Effector CD8-positive, alpha-beta T cell (primary cell): ENCODE data around the gene SGSH.
"Not testable (repeated sequence)": the region's sequence is repeated elsewhere in the genome, so short reads cannot be mapped to it uniquely, and the experiment has no call there.

Source experiments
- DNase-seq: peaks from one replicate; lab custom pipeline; 2025; lab: John Stamatoyannopoulos, UW

SGSH gene

GRCh38 chr17:80210348-80211108 is 9.6 kb downstream of the SGSH start:
- no peak for DNase-seq

- DNase-seq: no peak
Measured at GRCh38 chr17:80209765-80210164, 10.4 kb downstream of the SGSH start.

DNA sequence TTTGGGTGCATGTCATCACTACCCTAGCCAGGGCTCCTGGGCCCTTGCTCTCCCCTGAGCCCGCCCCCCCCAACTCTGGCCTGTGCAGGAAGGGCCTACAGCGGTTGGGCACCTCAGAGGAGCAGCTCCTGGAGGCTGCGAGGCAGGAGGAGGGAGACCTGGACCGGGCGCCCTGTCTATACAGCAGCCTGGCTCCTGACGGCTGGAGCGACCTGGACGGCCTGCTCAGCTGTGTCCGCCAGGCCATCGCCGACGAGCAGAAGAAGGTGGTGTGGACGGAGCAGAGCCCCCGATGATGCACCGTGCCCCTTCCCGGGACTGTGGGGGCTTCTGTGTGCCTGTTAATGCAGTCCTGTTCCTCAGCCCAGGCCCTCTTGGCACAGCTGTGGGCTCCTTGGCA is 12.1 kb downstream of the SGSH start:
- DNase-seq: no peak

DNA sequence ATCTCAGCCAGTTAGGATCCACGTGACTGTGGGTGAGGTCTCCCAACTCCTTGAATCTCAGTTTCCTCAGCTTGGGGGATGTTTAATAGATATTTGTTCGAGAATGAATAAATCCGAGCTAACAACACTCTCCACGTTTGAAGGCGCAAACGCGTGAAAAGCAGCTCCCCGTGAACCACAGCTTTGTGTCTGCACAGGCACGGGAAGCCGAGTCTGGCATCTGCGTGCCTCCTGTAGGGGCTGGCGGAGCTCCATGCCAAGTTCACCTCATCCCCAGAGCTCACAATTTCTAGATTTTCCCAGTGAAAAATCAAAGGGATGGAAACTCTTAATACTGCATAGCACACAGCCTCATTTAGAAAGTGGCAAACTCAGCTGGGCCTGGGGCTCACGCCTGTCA is 14.3 kb downstream of the SGSH start:
- no peak for DNase-seq

DNA sequence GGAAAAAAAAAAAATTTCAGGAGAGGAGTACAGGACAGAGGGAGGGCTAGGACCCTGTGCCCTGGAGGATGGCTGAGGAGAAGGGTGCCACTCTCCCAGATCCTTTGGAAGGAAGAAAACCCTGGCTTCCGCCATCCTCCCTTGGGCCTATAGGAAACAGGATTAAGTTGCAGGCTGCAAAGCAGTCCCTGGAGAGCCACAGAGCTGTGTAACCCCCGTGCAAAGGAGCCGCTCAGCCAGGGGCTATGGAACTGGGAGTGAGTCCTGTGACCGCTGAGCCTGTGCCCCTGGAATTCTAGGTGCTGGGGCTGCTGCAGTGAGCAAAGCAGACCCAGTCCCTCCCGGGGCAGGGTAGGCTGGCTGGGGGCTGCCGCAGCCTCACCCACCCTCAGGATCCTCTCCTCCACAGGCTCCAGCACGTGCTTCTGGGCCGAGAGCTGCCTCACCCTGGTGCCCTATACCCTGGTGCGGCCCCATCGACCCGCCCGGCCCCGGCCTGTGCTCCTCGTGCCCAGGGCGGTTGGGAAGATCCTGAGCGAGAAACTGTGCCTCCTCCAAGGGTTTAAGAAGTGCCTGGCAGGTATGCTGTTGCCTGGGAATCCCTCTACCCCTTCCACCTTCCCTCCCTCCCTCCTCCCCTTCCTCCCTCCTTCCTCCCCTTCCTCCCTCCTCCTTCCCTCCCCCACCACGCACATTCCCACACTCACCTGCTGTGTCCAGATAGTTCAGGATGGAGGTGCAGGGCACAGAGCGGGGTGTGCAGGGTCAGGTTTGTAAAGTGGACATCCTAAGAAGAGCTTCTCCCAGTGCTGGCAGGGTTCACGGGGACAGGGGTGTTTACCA is 15.3 kb downstream of the SGSH start:
- DNase-seq: no peak

GRCh38 chr17:80203471-80203963 is 16.6 kb downstream of the SGSH start:
- no peak for DNase-seq

GRCh38 chr17:80202197-80202596 is 17.9 kb downstream of the SGSH start:
- no peak for DNase-seq

GRCh38 chr17:80201446-80201845 is 18.7 kb downstream of the SGSH start:
- DNase-seq: no peak

DNA sequence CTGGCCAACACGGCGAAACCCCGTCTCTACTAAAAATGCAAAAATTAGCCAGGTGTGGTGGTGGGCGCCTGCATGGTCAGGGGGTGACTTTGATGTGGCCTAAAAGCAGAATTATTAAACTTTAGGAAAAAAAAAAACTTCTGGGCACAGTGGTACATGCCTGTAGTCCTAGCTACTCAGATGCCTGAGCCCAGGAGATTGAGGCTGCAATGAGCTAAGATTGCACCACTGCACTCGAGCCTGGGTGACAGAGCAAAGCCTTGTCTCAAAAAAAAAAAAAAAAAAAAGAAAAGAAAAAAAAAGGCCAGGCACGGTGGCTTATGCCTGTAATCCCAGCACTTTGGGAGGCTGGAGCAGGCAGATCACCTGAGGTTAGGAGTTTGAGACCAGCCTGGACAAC is 20.8 kb downstream of the SGSH start:
- not testable (repeated sequence) for DNase-seq

DNA sequence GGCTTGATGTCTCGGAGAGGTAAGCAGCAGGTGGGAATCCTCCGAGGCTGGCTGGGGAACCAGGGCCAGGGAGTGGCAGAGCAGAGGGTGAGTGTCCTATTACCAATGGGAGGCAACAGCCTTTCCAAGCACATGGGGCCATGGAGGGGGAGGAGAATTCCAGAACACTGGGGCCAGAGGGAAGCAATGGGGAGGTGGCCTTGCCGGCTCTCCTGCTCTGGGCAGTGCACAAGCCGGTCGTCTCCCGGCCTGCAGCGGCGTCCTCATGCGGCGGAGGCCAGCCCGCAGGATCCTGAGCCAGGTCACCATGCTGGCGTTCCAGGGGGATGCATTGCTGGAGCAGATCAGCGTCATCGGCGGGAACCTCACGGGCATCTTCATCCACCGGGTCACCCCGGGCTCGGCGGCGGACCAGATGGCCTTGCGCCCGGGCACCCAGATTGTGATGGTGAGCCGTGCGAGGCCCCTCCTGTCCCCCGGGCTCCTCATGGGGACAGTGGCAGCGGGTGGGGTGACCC is 21.9 kb downstream of the SGSH start:
- no peak for DNase-seq

DNA sequence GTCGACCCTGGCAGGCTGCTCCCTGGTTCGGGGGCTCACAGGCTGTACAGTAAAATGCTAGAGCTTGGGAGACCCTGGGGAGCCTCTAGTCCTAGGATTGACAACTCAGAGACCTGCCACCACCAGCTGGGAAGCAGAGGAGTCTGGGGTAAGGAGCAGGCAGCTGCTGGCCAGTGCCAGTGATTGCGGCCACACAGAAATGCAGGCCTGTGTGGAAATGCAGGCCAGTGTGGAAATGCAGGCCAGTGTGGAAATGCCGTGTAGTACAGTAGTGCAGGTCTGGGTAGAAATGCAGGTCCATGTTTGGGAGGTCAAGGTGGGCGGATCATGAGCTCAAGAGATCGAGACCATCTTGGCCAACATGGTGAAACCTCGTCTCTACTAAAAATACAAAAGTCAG is 23.5 kb downstream of the SGSH start:
- DNase-seq: no peak

GRCh38 chr17:80195671-80196529 is 24.2 kb downstream of the SGSH start:
- DNase-seq: peak; percentile 54

DNA sequence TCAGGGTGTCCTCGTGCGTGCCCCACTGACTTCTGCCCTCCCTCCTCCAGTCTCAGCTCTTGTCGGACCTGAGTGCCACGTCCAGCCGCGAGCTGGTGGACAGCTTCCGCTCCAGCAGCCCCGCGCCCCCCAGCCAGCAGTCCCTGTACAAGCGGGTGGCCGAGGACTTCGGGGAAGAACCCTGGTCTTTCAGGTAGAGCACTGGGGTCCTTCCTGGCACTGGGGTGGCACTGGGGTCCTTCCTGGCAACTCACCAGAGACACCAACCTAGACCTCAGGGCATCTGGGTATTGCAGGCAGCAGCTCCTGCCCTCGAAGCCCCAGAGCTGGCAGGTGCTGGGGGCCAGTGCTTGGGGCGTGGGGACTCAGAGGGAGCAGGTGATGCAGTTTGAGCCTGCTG is 25.0 kb downstream of the SGSH start:
- DNase-seq: no peak

- no peak for DNase-seq
Measured at GRCh38 chr17:80191865-80192661, 28.1 kb downstream of the SGSH start.

GRCh38 chr17:80191192-80191591 is 28.9 kb downstream of the SGSH start:
- DNase-seq: no peak

- no peak for DNase-seq
Measured at GRCh38 chr17:80190716-80191115, 29.4 kb downstream of the SGSH start.

GRCh38 chr17:80189611-80190010 is 30.5 kb downstream of the SGSH start:
- no peak for DNase-seq

DNA sequence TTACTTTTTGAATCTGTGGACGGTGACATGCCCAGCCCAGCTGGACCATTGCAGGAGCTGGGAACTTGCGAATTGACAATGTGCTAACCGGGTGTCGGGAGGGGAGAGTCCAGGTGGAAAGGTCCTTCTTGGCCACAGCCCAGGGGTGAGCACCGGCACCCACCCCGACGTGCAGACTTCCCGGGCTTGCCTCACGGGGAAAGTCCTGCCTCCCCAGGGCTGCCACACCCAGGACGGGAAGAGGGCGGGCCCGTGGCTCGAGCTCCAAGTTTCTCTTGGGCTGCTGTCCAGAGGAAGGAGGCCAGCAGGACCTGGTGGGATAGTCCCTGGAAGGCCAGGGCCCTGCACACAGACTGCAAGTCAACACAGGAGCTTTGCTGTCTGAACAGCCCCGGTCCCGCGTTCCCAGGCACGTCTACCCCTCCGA is 32.6 kb downstream of the SGSH start:
- no peak for DNase-seq

DNA sequence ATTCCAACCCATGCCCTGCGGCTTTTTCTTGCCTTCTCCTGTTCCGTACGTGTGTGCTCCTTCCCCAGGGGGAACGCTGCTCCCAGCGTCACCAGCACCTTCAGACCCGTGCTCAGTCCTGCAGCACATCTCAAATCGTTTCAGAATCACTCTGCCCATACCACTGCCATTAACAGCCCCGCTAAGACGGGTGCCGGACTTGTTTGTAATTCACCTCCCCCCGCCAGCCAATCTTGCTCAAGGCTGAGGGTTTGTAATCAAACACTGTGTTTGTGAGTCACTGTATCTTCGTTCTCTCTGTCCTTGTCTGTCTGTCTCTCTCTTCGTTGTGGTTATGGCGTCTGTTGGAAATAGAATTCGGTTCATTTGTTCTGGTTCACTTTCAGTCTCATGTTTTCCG is 33.0 kb downstream of the SGSH start:
- DNase-seq: no peak

DNA sequence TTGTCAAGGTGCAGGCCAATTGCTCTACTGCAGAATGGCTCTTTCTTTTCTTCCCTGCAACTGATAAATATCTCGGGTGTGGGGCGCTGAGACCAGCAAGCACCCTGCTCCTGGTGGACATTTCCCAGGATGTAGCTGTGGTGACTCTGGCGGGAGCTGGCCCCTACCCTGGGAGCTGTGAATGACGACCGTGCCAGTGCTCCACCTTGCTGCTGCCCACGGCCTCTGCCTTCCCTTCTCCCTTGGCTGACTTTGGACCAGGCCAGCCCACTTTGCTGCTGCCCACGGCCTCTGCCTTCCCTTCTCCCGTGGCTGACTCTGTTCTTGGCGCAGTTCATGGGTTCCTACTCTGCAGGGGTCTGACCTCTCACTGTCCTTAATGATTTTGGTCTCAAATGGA is 34.2 kb downstream of the SGSH start:
- DNase-seq: no peak

DNA sequence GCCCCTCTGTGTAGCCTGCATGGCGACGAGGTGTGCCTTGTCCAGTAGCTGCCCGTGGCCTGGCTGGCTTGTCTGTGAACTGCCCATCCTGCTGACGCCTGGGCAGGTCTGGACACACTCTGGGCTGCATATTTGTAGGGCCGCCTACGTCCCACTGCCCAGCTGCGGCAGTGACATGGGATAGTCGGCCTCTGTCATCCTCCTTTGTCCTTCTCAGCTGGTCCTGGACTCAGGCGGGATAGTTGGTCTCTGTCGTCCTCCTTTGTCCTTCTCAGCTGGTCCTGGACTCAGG is 35.8 kb downstream of the SGSH start:
- DNase-seq: no peak
